Osteoblast (primary cell): ENCODE results near the gene LRRC4C. TPM values are rescaled to one million over a fixed set of nuclear protein-coding genes. Genes with fewer than 3 reads are reported as not detected.

Source experiments
- DNase-seq: peaks from one replicate; pipeline ENCODE4 v3.0.0; 2011; ENCODE audit warnings: low spot score, mixed read lengths; ENCODE audit not compliant: insufficient read length; ENCODE audit errors: missing footprints
- H2AFZ ChIP-seq: 2 replicates; pipeline ENCODE4 v1.6.0; 2011; ENCODE audit warnings: mild to moderate bottlenecking, low read length
- H3K27ac ChIP-seq: 2 replicates; pipeline ENCODE4 v1.5.1; 2011; ENCODE audit warnings: mild to moderate bottlenecking, low read depth, low read length, moderate library complexity
- H3K27me3 ChIP-seq: 2 replicates; pipeline ENCODE4 v1.6.0; 2012; ENCODE audit warnings: mild to moderate bottlenecking, control low read depth, inconsistent platforms, low read length, moderate library complexity; ENCODE audit not compliant: insufficient read depth
- H3K36me3 ChIP-seq: 2 replicates; pipeline ENCODE4 v1.5.1; 2011; ENCODE audit warnings: mild to moderate bottlenecking, low read length, control low read depth, moderate library complexity; ENCODE audit not compliant: insufficient read depth
- H3K4me1 ChIP-seq: 2 replicates; pipeline ENCODE4 v1.5.1; 2011; ENCODE audit warnings: mild to moderate bottlenecking, low read length, control low read depth, moderate library complexity; ENCODE audit not compliant: insufficient read depth
- H3K4me2 ChIP-seq: 2 replicates; pipeline ENCODE4 v1.6.0; 2011; ENCODE audit warnings: mild to moderate bottlenecking, low read length; ENCODE audit not compliant: insufficient read depth
- H3K4me3 ChIP-seq: fragments of 200-600 bp; sonication (generic); 3 replicates; pipeline ENCODE4 v1.5.1; 2012; ENCODE audit warnings: mild to moderate bottlenecking, low read length, inconsistent platforms; ENCODE audit not compliant: insufficient read depth
- H3K79me2 ChIP-seq: 2 replicates; pipeline ENCODE4 v1.6.0; 2012; ENCODE audit warnings: mild to moderate bottlenecking, low read length, control low read depth, inconsistent platforms; ENCODE audit not compliant: insufficient read depth
- H3K9me3 ChIP-seq: 2 replicates; pipeline ENCODE4 v1.5.1; 2011; ENCODE audit warnings: low read depth, low read length, control low read depth
- H4K20me1 ChIP-seq: 2 replicates; pipeline ENCODE4 v1.6.0; 2012; ENCODE audit warnings: mild to moderate bottlenecking, low read length, control low read depth; ENCODE audit not compliant: insufficient read depth
- total RNA-seq: library from RNA; depleted of rRNA; stranded (reverse); fragments of >200 nt; gene quantifications from 2 replicates; pipeline ENCODE4 v1.2.3, GENCODE V29; 2012
- TF ChIP-seq, protein P1 (sequence below): IDR thresholded peaks from 2 replicates; pipeline ENCODE4 v1.5.1; 2011; ENCODE audit warnings: mild to moderate bottlenecking, low read depth, low read length, moderate library complexity; ENCODE audit errors: extremely low read depth

Gene LRRC4C
- total RNA-seq, 1 donor: 2.2 TPM

DNA sequence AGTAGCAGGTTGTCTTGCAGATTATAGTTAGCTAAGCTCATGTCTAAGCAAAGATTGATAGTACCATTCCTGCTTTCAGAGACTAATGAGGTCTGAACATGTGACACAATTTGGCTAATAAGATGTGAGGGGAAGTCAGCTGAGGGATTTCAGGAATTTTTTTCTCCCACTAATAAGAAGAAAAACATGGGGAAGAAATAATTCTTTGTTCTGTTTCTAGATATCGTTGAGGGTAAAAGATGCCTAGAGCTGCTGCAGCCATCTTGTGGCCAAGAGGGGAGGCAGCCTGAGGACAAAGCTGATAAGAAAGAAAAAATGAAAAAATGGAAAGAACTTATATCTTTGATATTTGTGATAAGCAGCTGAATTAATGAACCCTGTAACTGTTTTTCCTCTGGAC, 1334.4 kb downstream of the LRRC4C start:
- Histone ChIP-seq H3K27ac (no peak overlapping the region), H3K36me3 (no peaks in the 10 kb centered on the region), H3K4me3 (no peak overlapping the region), H3K27me3 (no peaks in the 10 kb centered on the region), H2AFZ (no peak overlapping the region), H3K9me3 (no peaks in the 10 kb centered on the region), H4K20me1 (no peaks in the 10 kb centered on the region), H3K79me2 (no peaks in the 10 kb centered on the region), H3K4me2 (no peak overlapping the region), H3K4me1 (no peaks in the 10 kb centered on the region)
- DNase-seq: no peak
- TF ChIP-seq, protein P1, sequence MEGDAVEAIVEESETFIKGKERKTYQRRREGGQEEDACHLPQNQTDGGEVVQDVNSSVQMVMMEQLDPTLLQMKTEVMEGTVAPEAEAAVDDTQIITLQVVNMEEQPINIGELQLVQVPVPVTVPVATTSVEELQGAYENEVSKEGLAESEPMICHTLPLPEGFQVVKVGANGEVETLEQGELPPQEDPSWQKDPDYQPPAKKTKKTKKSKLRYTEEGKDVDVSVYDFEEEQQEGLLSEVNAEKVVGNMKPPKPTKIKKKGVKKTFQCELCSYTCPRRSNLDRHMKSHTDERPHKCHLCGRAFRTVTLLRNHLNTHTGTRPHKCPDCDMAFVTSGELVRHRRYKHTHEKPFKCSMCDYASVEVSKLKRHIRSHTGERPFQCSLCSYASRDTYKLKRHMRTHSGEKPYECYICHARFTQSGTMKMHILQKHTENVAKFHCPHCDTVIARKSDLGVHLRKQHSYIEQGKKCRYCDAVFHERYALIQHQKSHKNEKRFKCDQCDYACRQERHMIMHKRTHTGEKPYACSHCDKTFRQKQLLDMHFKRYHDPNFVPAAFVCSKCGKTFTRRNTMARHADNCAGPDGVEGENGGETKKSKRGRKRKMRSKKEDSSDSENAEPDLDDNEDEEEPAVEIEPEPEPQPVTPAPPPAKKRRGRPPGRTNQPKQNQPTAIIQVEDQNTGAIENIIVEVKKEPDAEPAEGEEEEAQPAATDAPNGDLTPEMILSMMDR: no peak

DNA sequence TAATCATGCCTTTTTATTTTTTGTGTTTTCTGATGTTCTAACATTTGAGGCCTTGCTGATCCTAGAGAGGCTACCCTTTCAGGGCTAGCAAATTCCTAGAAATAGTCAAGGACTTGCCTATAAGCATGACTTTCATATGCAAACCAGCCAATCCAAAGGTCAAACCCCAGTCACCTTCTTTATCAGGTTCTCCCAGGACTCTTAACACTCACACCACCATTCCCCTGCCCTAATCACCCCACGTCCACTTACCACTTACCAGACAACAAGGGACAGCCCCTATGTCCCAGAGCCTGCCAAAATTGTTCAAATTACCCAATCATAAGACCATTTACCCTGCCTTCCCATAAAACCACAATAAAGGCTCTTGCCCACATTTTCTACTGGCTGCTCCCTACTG, 1339.8 kb downstream of the LRRC4C start:
- Histone ChIP-seq H3K4me1 (no peaks in the 10 kb centered on the region), H3K79me2 (no peaks in the 10 kb centered on the region), H3K27ac (no peak overlapping the region), H3K36me3 (no peaks in the 10 kb centered on the region), H3K27me3 (no peaks in the 10 kb centered on the region), H3K4me3 (no peak overlapping the region), H4K20me1 (no peaks in the 10 kb centered on the region), H3K4me2 (no peak overlapping the region), H2AFZ (no peak overlapping the region), H3K9me3 (peaks cover 3% of the 10 kb centered on the region)
- TF ChIP-seq, protein P1: no peak
- no peak for DNase-seq

DNA sequence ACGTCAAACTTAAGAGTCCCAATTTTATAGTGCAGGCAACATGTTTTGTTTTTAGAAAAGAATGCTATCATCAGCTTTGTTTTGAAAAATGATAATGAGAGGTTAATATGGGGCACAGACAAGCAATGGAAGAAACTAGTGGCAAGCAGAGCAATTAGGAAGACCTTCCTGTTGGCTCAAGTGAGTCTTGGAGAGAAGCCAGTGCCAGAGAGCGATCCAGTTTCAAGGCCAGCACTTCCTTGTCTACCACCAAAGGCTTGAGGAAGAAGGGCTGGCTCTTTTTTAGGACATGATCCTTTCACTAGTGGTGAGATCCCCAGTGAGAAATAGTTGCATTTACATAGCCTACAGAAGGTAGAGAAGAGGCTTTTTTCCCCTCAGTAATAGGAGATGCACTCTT, 1340.7 kb downstream of the LRRC4C start:
- H4K20me1 ChIP-seq: no peaks in the 10 kb centered on the region
- no peak for DNase-seq
- no peaks in the 10 kb centered on the region for H3K27me3 ChIP-seq
- H3K4me2 ChIP-seq: no peak overlapping the region
- no peaks in the 10 kb centered on the region for H3K36me3 ChIP-seq
- H3K27ac ChIP-seq: no peak overlapping the region
- H3K4me3 ChIP-seq: no peak overlapping the region
- H3K4me1 ChIP-seq: no peaks in the 10 kb centered on the region
- TF ChIP-seq, protein P1: no peak
- H3K9me3 ChIP-seq: peaks cover 6% of the 10 kb centered on the region
- H2AFZ ChIP-seq: no peak overlapping the region
- no peaks in the 10 kb centered on the region for H3K79me2 ChIP-seq

GRCh38 chr11:40118026-40118425, 1341.4 kb downstream of the LRRC4C start:
- DNase-seq: no peak
- H3K4me1 ChIP-seq: no peaks in the 10 kb centered on the region
- no peaks in the 10 kb centered on the region for H3K36me3 ChIP-seq
- H3K27ac ChIP-seq: no peak overlapping the region
- H3K79me2 ChIP-seq: no peaks in the 10 kb centered on the region
- no peak overlapping the region for H3K4me2 ChIP-seq
- TF ChIP-seq, protein P1: no peak
- H4K20me1 ChIP-seq: no peaks in the 10 kb centered on the region
- no peak overlapping the region for H3K4me3 ChIP-seq
- peaks cover 6% of the 10 kb centered on the region for H3K9me3 ChIP-seq
- no peak overlapping the region for H2AFZ ChIP-seq
- H3K27me3 ChIP-seq: no peaks in the 10 kb centered on the region
